Measurements from ENCODE around the gene XRCC4. TPM values are rescaled to one million over a fixed set of nuclear protein-coding genes. Genes with fewer than 3 reads are reported as not detected.

The XRCC4 gene
- total and polyA plus RNA-seq, 9 donors, result 1.5 to 4.7 (median 3.2) TPM

DNA sequence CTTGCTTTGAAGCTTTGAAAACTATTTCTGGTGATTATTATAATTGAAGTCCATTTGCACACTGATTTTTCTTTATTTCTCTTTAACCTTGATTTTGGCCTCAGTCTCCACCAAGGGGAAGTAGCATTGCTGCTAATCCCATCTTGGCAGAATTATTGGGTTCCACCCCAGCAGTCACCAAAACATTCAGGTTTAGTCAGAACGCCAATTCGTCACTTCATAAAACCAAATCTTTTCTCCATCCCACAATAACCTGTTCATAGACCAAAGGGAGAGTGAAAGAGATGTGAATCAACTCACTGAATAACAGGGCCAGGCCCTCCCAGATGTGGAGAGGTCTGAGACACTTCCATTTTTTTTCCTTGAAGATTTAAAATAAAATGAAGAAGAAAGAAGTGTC lies 299.1 kb downstream of the XRCC4 start:
- Histone ChIP-seq H3K4me1 (ENCODE audit: insufficient read depth) (peaks cover 3% of the 10 kb centered on the region), H3K4me3 (no peak overlapping the region), H3K27ac (no peak overlapping the region), H3K9me3 (no peaks in the 10 kb centered on the region), H3K27me3 (no peaks in the 10 kb centered on the region), H3K36me3 (no peaks in the 10 kb centered on the region)
- TF ChIP-seq EP300 (IDR thresholded peaks at IDR 0.05), result no peak
- TF ChIP-seq POLR2A (IDR thresholded peaks at IDR 0.05), result no peak
- TF ChIP-seq, protein P1, sequence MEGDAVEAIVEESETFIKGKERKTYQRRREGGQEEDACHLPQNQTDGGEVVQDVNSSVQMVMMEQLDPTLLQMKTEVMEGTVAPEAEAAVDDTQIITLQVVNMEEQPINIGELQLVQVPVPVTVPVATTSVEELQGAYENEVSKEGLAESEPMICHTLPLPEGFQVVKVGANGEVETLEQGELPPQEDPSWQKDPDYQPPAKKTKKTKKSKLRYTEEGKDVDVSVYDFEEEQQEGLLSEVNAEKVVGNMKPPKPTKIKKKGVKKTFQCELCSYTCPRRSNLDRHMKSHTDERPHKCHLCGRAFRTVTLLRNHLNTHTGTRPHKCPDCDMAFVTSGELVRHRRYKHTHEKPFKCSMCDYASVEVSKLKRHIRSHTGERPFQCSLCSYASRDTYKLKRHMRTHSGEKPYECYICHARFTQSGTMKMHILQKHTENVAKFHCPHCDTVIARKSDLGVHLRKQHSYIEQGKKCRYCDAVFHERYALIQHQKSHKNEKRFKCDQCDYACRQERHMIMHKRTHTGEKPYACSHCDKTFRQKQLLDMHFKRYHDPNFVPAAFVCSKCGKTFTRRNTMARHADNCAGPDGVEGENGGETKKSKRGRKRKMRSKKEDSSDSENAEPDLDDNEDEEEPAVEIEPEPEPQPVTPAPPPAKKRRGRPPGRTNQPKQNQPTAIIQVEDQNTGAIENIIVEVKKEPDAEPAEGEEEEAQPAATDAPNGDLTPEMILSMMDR (IDR thresholded peaks at IDR 0.05), result no peak
- DNase-seq, result no peak
- intact Hi-C loops (cut with DNase I), result no loop called here
- WGBS, 3 donors, result 94 to 97% (median 95%) methylated on average over 2 of the region's 2 CpGs

DNA sequence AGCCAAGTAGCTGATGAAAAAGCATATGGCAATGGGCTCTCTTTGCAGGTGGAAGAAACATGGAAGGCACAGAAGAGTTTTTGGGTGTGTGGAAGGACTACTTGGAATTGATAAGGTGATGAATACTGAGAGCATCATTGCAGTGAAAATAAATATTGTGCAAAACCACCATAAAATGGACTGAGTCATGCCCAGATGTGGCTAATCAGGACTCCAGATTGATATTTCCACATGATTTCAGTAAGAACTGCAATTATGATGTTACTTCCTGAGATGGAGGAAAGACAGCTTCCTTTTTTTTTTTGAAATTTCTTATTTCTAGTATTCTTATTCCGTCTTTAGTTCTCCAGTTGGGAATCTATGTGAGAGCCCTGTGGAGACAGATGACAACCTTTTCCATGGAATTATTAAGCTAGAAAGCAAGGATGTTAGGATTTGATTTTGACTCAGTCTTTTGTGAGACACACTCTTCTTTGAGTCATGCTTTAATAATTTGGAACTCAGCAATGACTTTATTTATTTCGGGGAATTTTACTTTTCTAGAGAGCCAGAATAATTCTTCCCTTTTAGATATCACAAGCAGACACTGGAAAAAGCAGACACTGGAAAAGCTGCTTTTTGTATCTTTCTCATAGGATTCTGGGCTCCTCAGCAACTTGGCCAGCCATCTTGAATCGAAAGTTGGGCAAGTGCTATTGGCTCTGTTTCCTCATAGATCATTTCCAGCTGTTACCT lies 300.0 kb downstream of the XRCC4 start:
- intact Hi-C loops (cut with DNase I), result no loop called here

DNA sequence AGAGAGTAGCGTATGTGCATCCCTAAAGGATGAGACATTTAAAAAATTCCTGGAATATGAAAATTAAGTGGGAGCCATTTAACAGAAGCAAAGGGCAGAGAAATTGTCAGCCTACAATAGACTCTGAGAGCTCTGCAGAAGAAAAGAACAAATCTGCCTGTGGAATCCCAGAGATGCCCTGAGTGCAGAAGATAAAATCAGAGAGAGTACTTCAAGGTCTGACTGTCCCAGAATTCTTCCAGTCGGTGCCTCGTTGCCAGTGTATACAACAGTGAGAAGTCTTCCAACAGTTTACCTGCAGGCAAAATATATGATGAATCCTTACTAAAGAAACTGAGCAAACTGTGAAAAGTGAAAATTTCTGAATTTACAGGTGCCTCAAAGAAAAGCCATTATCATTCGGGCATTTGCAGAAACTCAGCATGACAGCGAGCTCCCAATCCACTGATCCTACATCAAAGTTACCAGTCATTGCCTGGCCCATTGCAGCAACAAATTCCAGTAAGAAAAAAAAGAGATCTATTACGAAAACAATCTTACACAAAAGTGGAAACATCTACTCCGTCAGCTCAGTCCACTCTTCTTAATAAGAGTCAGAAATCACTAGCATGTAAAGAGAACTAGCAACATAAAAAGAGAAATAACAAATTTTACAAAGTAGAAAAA lies 301.4 kb downstream of the XRCC4 start:
- no peak overlapping the region for H3K4me3 ChIP-seq
- no peaks in the 10 kb centered on the region for H3K9me3 ChIP-seq
- H3K27ac ChIP-seq, result no peak overlapping the region
- peaks cover 2% of the 10 kb centered on the region for H3K4me1 ChIP-seq (ENCODE audit: insufficient read depth)
- WGBS, 3 donors, result 83 to 89% (median 87%) methylated on average over 7 of the region's 7 CpGs
- no peaks in the 10 kb centered on the region for H3K27me3 ChIP-seq
- intact Hi-C loops (cut with DNase I), result no loop called here
- no peak for TF ChIP-seq POLR2A (IDR thresholded peaks at IDR 0.05)
- no peak for TF ChIP-seq EP300 (IDR thresholded peaks at IDR 0.05)
- TF ChIP-seq, protein P1 (IDR thresholded peaks at IDR 0.05), result no peak
- DNase-seq, result no peak
- no peaks in the 10 kb centered on the region for H3K36me3 ChIP-seq

More for the DNA sequence above, 300.0 kb downstream of the XRCC4 start:
- H3K4me3 ChIP-seq, result no peak overlapping the region
- no peaks in the 10 kb centered on the region for H3K27me3 ChIP-seq
- TF ChIP-seq POLR2A (IDR thresholded peaks at IDR 0.05) (no peak), EP300 (IDR thresholded peaks at IDR 0.05) (no peak)
- TF ChIP-seq, protein P1 (IDR thresholded peaks at IDR 0.05), result no peak
- peaks cover 2% of the 10 kb centered on the region for H3K4me1 ChIP-seq (ENCODE audit: insufficient read depth)
- H3K36me3 ChIP-seq, result no peaks in the 10 kb centered on the region
- no peak overlapping the region for H3K27ac ChIP-seq
- WGBS, 3 donors, result 54 to 74% (median 64%) methylated on average over 3 of the region's 3 CpGs
- no peaks in the 10 kb centered on the region for H3K9me3 ChIP-seq
- DNase-seq, result no peak

DNA sequence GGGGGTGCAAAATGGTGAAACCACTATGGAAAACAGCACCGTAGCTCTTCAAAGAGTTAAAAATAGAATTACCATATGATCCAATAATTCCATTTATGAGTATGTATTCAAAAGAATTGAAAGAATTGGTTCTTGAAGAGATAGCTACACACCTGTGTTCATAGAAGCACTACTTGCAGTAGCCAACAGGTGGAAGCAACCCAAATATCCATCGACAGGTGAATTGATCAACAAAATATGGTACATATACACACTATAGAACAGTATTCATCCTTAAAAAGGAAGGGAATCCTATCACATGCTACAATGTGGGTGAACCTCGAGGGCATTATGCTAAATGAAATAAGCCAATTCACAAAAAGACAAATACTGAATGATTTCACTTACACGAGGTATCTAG lies 308.5 kb downstream of the XRCC4 start:
- Histone ChIP-seq H3K9me3 (no peaks in the 10 kb centered on the region), H3K27ac (no peak overlapping the region), H3K4me3 (no peak overlapping the region), H3K27me3 (no peaks in the 10 kb centered on the region), H3K4me1 (ENCODE audit: insufficient read depth) (no peaks in the 10 kb centered on the region), H3K36me3 (no peaks in the 10 kb centered on the region)
- TF ChIP-seq POLR2A (IDR thresholded peaks at IDR 0.05) (no peak), EP300 (IDR thresholded peaks at IDR 0.05) (no peak)
- TF ChIP-seq, protein P1 (IDR thresholded peaks at IDR 0.05), result no peak
- no peak for DNase-seq
- intact Hi-C loops (cut with DNase I), result no loop called here
- 73 to 84% (median 83%) methylated on average over 4 of the region's 4 CpGs for WGBS, 3 donors
